Fibroblast of the aortic adventitia (primary cell): ENCODE measurements around the gene PALS1. TPM values are rescaled to one million over a fixed set of nuclear protein-coding genes. Genes with fewer than 3 reads are reported as not detected.

Experiments used
- DNase-seq: peaks from one replicate; pipeline ENCODE4 v3.0.0-alpha.2; 2010; ENCODE audit warnings: low read depth
- H3K4me3 ChIP-seq: 2 replicates; pipeline ENCODE4 v1.5.1; 2011; ENCODE audit warnings: low read depth, mild to moderate bottlenecking, control low read depth, low read length, moderate library complexity
- CTCF ChIP-seq: IDR thresholded peaks from 2 replicates; pipeline ENCODE4 v1.5.1; 2011; ENCODE audit warnings: mild to moderate bottlenecking, low read length, control low read depth, inconsistent platforms; ENCODE audit not compliant: insufficient read depth
- total RNA-seq: library from RNA; depleted of rRNA; stranded (reverse); fragments of >200 nt; gene quantifications from 2 replicates; pipeline ENCODE4 v1.2.3, GENCODE V29; 2012; ENCODE audit warnings: low replicate concordance

PALS1 gene
- total RNA-seq: 23.6 and 28.4 TPM in 2 replicates

- no peak for TF ChIP-seq CTCF
- peak; percentile 84 for DNase-seq
- H3K4me3 ChIP-seq: peak within 1 kb of the TSS; percentile 87
Measured at GRCh38 chr14:67241411-67242167, at the start of gene PALS1. Gene PALS1 (plus strand): TSS chr14:67241435. CDS start chr14:67279171, 37,736 bp downstream.

- TF ChIP-seq CTCF: no peak
- no peak overlapping the region for H3K4me3 ChIP-seq
- DNase-seq: peak; percentile 12
Measured at GRCh38 chr14:67191768-67192290, 49.4 kb upstream of the PALS1 start.

GRCh38 chr14:67192366-67192765 is 48.9 kb upstream of the PALS1 start:
- no peak for DNase-seq
- no peak overlapping the region for H3K4me3 ChIP-seq
- no peak for TF ChIP-seq CTCF

DNA sequence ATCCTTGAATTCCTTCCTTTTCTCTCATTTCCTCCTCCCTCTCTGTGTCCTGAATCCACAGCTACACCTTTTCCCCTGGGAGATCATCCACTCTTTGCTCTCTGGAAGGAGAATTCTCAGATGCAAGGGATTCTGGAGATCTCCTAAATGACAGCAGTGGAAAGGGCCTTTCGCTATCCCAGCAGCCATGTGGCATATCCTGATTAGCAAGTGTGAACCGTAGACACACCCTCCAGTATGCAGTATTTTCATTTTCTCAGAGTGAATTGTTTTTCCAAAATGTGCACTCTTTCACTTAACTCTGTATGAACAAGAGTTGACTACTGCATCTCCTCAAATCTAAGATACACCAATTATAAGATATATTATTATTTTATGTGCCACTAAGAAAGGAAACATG is 46.0 kb upstream of the PALS1 start:
- TF ChIP-seq CTCF: no peak
- DNase-seq: no peak

DNA sequence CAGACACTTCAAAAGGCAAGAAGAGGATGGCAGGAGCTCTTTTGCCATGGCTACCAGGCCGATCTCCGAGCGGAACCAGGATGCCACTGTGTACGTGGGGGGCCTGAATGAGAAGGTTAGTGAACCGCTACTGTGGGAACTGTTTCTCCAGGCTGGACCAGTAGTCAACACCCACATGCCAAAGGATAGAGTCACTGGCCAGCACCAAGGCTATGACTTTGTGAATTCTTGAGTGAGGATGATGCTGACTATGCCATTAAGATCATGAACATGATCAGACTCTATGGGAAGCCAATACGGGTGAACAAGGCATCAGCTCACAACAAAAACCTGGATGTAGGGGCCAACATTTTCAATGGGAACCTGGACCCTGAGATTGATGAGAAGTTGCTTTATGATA is 42.2 kb upstream of the PALS1 start:
- TF ChIP-seq CTCF: no peak

More for the DNA sequence above, 46.0 kb upstream of the PALS1 start:
- H3K4me3 ChIP-seq: no peak overlapping the region

DNA sequence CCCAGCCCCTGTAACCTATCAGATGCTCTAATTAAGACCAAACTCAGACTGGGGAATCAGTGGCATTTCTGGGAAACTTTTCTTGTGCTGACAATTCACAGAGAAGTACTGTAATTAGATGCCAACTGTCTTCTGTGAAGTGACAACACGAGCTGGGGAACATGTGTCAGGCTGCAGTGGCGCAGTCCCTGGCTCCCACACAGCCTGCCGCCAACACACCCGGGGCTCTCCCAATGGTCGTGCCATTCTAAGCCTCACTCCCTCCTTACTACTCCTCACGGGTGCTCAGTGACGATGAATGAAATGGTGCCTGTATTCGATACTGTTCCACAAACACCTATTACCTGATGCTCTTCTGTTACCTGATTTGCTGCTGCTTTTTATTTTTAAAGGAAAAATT is 33.4 kb upstream of the PALS1 start:
- no peak for TF ChIP-seq CTCF
- H3K4me3 ChIP-seq: no peak overlapping the region
- no peak for DNase-seq

More for the DNA sequence above, 42.2 kb upstream of the PALS1 start:
- no peak overlapping the region for H3K4me3 ChIP-seq
- no peak for DNase-seq

DNA sequence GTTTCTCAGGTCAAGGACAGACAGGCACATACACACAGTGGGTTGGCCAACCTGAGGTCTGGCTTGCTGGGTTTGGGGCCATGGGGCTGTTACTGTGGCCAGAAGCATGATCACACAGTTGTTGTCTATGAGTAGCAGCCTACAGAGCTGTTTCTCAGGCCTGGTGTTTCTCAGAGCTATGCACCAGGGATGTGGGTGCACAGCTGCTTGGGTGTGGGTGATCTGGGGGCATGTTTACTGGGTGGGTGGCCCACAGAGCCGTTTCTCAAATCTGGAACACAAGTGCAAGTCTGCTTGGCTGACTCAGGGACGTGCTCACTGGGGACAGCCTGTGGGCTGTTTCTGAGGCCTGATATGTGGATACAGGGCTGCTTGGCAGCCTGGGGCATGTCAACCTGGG is 23.1 kb upstream of the PALS1 start:
- no peak for TF ChIP-seq CTCF
- H3K4me3 ChIP-seq: no peak overlapping the region
- no peak for DNase-seq
